Measurements from ENCODE around the gene FAM131B.
A peak's percentile ranks its signal among the peaks of the same experiment; 100 is the strongest.

FAM131B gene

DNA sequence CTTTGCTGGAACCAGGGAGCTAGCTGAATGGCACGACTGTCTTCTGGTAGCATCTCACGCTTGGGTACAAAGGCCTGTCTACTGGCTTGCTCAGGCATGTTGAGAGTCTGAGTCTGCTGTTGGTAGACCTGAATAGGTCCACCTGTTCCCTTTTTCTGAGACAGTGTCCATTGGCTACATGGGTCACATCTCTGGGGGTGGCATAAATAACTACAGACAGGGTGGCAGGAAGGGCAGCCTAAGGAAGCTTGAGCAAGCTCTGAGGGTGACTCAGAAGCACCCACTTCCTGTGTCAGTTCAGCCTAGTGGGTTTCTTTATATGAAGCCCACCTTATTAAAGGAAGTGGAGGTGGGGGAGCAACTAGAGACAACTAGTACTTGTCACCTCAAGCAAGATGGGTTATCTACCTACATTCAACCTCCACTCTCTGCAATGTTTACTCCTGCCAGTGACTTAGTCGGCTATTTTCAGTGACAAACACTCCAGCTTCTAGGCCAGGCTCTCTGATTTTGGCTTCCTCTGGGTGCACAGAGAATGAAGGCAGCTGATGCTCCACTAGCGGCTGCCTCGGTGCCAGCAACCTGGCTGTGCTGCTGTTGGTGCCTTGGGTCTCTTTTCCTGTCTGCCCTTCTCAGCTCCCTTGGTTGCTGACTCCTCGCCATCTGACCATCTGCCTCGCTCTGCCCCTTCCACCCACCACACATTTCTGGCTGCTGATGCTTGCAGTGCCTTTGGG lies 13.0 kb upstream of the FAM131B start:
- peaks cover 13% of the 10 kb centered on the region for H3K4me1 ChIP-seq (ENCODE audit: control insufficient read depth, insufficient read depth, low read length)
- H3K27me3 ChIP-seq (ENCODE audit: control insufficient read depth, insufficient read depth, low read length) = no peaks in the 10 kb centered on the region
- H3K9ac ChIP-seq (ENCODE audit: low read length) = no peak overlapping the region
- peak overlapping the region; percentile 26 for H3K27ac ChIP-seq (ENCODE audit: low read depth, low read length)
- no peak overlapping the region for H3K4me3 ChIP-seq (ENCODE audit: low read length)
- no peaks in the 10 kb centered on the region for H3K36me3 ChIP-seq (ENCODE audit: control insufficient read depth, insufficient read depth, low read length)

DNA sequence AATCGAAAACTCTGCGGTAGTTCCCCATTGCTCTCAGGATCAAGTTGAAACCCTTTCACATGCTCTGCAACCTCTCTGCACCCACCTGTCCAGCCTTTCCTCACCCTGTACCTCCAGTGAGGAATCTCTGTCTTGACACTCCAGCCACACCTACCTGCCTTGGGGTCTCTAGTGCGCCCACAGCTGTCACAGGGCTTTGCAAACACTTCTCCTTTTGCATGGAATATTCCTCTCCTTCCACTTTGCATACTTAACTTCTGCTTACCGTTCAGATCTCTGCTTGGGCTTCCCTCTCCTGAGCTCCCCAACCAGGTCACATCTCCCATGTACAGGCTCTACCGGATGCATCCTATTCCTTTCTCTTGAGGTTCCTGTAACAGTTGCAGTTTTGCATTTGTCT lies 12.0 kb upstream of the FAM131B start:
- Histone ChIP-seq H3K36me3 (ENCODE audit: control insufficient read depth, insufficient read depth, low read length) (no peaks in the 10 kb centered on the region), H3K9ac (ENCODE audit: low read length) (no peak overlapping the region), H3K27me3 (ENCODE audit: control insufficient read depth, insufficient read depth, low read length) (no peaks in the 10 kb centered on the region), H3K4me1 (ENCODE audit: control insufficient read depth, insufficient read depth, low read length) (peaks cover 13% of the 10 kb centered on the region), H3K27ac (ENCODE audit: low read depth, low read length) (no peak overlapping the region), H3K4me3 (ENCODE audit: low read length) (no peak overlapping the region)

DNA sequence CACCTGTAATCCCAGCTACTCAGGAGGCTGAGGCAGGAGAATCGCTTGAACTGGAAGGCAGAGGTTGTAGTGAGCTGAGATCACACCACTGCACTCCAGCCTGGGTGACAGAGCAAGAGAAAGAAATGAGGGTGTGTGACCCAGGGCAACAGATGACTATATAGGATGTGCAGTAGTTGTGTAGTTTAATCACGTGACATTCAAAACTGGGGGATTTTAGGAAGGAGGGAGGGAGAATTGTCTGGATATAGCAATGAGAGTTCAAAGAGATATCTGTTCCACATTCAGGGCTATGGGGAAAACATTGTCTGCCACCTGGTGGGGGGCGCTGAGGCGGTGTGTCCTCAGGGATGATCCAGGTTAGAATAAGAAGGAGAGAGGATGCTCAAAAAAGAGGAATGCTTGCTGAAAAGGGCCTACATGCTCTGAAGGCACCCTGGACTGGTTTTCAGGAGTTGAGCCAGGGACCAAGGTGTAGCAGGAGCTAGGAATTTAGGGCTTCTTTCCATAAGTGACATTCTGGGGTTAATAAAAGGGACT lies 10.8 kb upstream of the FAM131B start:
- H3K36me3 ChIP-seq (ENCODE audit: control insufficient read depth, insufficient read depth, low read length) = no peaks in the 10 kb centered on the region
- H3K9ac ChIP-seq (ENCODE audit: low read length) = no peak overlapping the region
- H3K27ac ChIP-seq (ENCODE audit: low read depth, low read length) = no peak overlapping the region
- no peak overlapping the region for H3K4me3 ChIP-seq (ENCODE audit: low read length)
- H3K4me1 ChIP-seq (ENCODE audit: control insufficient read depth, insufficient read depth, low read length) = peaks cover 14% of the 10 kb centered on the region
- H3K27me3 ChIP-seq (ENCODE audit: control insufficient read depth, insufficient read depth, low read length) = no peaks in the 10 kb centered on the region

DNA sequence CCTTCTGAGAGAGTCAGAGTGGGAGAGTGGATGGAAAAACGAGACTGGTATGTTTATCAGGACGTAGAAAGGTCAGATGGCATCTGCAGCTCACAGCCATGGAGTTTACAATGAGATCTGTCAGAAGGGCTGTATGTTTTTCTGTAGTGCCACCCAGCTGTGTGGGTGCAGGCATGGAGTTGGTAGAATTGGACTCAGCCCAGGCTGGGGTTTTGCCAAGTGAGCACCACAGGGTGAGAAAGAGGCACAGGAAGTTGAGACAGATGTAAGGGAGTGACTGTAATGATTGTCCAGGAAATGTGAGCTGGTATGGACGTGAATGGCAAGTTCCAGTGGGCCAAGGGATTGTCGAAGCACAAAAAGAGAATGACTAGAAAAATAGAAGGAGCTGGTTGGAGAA lies 9.6 kb upstream of the FAM131B start:
- Histone ChIP-seq H3K4me1 (ENCODE audit: control insufficient read depth, insufficient read depth, low read length) (peaks cover 15% of the 10 kb centered on the region), H3K27ac (ENCODE audit: low read depth, low read length) (no peak overlapping the region), H3K36me3 (ENCODE audit: control insufficient read depth, insufficient read depth, low read length) (no peaks in the 10 kb centered on the region), H3K9ac (ENCODE audit: low read length) (no peak overlapping the region), H3K27me3 (ENCODE audit: control insufficient read depth, insufficient read depth, low read length) (no peaks in the 10 kb centered on the region), H3K4me3 (ENCODE audit: low read length) (no peak overlapping the region)

DNA sequence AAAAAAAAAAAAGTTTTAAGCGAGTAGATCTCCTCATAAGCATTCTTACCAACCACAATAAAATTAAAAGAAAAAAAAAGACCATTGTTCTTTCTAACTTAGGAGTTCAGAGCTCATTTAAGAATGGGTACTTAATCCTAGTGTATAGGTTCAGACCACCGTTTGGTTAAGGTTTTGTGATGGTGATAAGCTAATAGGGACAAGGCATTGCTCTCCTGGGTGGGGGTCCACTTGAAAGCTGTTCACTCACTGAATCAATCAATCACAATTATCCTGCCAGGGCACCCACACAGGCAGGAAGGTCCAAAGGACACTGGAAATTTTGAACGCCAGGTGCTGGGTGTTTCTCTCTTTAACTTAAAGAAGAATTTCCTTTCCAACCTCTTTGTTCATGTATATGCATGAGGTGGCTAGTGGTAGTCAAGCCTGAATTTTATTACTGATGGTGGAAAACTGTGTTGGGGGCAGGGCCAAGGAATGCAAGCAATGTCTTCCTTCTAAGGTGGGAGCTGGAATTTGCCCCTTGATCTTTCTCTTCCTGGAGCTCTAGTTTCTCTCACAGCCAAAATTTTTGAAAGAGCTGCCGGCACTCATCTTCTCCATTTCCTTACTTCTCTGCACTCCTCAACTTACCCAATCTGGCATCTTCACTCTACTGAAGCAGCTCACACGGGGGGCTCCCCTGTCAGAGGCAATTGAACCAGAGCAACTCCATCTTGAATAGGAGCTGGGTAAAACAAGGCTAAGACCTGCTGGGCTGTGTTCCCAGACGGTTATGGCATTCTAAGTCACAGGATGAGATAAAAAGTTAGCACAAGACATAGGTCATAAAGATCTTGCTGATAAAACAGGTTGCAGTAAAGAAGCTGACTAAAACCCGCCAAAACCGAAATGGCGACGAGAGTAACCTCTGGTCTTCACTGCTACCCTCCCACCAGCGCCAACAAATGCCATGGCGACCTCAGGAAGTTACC lies 7.5 kb upstream of the FAM131B start:
- H3K27ac ChIP-seq (ENCODE audit: low read depth, low read length) = no peak overlapping the region
- H3K4me1 ChIP-seq (ENCODE audit: control insufficient read depth, insufficient read depth, low read length) = peaks cover 7% of the 10 kb centered on the region
- no peak overlapping the region for H3K4me3 ChIP-seq (ENCODE audit: low read length)
- H3K9ac ChIP-seq (ENCODE audit: low read length) = no peak overlapping the region
- no peaks in the 10 kb centered on the region for H3K27me3 ChIP-seq (ENCODE audit: control insufficient read depth, insufficient read depth, low read length)
- no peaks in the 10 kb centered on the region for H3K36me3 ChIP-seq (ENCODE audit: control insufficient read depth, insufficient read depth, low read length)

DNA sequence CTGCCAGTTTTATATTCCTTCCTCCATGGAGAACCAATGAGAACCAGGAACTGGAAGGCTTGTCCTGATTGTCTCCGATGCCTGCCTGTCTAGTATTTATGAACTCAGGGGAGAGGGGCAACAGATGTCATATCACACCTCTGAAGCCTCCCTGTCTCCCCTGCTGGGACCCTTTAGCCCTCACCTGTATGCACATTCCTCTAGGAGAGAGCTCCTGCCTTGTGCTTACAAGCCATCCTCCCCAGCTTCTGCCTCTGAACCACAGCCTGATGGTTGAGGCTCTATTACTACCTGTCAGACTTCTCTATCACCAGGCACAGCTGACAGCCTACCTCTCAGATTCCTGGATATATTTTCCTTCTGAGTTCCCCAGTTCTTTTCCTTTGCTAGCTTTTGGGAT lies 5.9 kb upstream of the FAM131B start:
- H3K4me3 ChIP-seq (ENCODE audit: low read length) = no peak overlapping the region
- no peak overlapping the region for H3K27ac ChIP-seq (ENCODE audit: low read depth, low read length)
- peaks cover 7% of the 10 kb centered on the region for H3K4me1 ChIP-seq (ENCODE audit: control insufficient read depth, insufficient read depth, low read length)
- H3K36me3 ChIP-seq (ENCODE audit: control insufficient read depth, insufficient read depth, low read length) = no peaks in the 10 kb centered on the region
- H3K9ac ChIP-seq (ENCODE audit: low read length) = no peak overlapping the region
- no peaks in the 10 kb centered on the region for H3K27me3 ChIP-seq (ENCODE audit: control insufficient read depth, insufficient read depth, low read length)

DNA sequence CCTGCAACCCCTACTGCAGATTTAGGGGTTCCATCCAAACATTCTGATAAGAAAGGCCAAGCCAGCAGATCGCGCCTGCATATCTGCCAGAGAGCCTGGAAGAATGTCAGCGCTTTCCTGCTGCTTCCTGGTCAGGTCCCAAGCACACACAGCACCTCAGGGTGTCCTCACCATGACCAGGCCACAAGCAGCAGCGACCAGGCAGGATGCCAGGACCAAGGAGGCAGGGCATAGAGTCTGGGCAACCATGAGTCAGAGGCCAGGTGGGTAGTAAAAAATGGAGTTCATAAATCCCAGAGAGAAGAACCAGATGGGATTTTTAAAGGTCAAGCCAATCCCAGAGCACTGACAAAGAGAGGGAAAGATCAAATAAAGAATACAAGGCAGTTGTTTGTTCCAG lies 5.5 kb upstream of the FAM131B start:
- Histone ChIP-seq H3K4me1 (ENCODE audit: control insufficient read depth, insufficient read depth, low read length) (peaks cover 7% of the 10 kb centered on the region), H3K27me3 (ENCODE audit: control insufficient read depth, insufficient read depth, low read length) (no peaks in the 10 kb centered on the region), H3K9ac (ENCODE audit: low read length) (no peak overlapping the region), H3K27ac (ENCODE audit: low read depth, low read length) (peak overlapping the region; percentile 43), H3K36me3 (ENCODE audit: control insufficient read depth, insufficient read depth, low read length) (no peaks in the 10 kb centered on the region), H3K4me3 (ENCODE audit: low read length) (no peak overlapping the region)

DNA sequence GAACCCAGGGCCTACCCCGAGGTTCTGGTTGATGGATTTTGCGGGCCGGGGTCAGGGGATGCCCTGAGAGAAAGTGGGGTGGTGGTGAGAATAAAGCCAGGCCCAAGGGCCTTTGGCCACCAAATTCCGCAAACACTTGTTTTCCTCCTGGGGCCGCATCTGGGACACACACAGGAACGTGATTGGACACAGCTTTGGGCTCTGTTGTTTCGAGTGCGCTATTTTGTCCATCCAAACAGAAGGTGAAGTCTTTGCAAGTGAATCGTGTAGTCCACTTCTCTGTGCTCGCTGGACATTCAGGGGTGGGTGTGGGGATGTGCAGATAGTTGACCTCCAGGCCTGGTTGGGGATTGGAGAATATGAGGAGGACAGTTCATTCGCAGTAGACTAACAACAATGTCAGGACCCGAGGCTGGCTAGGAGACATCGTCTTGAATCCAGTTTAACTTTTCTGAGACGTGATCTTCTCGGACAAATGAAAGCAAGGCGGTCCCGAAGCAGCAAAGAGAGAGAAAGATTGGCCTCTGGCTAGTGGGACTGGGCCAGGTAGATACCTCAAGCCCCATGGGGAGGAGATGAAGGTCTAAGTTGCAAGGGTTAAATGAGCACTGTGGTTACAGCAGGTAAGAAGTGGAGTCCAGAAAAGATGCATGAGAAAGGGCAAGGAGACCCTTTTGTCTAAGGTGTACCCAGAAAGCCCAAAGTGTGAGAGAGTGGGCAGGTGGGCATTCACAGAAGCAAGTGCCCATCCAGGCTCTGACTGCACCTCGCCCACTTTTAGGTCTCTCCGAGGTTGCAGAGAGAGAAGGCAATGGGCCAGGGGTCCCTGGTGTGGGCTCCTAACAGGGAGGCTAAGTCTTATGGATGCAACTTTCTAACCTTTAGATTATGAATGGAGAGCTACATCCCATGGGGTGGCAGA lies 764 bp upstream of the FAM131B start:
- Histone ChIP-seq H3K9ac (ENCODE audit: low read length) (no peak overlapping the region), H3K4me1 (ENCODE audit: control insufficient read depth, insufficient read depth, low read length) (peaks cover 4% of the 10 kb centered on the region), H3K4me3 (ENCODE audit: low read length) (peak overlapping the region; percentile 21), H3K27ac (ENCODE audit: low read depth, low read length) (no peak overlapping the region), H3K27me3 (ENCODE audit: control insufficient read depth, insufficient read depth, low read length) (peaks cover 4% of the 10 kb centered on the region), H3K36me3 (ENCODE audit: control insufficient read depth, insufficient read depth, low read length) (no peaks in the 10 kb centered on the region)

DNA sequence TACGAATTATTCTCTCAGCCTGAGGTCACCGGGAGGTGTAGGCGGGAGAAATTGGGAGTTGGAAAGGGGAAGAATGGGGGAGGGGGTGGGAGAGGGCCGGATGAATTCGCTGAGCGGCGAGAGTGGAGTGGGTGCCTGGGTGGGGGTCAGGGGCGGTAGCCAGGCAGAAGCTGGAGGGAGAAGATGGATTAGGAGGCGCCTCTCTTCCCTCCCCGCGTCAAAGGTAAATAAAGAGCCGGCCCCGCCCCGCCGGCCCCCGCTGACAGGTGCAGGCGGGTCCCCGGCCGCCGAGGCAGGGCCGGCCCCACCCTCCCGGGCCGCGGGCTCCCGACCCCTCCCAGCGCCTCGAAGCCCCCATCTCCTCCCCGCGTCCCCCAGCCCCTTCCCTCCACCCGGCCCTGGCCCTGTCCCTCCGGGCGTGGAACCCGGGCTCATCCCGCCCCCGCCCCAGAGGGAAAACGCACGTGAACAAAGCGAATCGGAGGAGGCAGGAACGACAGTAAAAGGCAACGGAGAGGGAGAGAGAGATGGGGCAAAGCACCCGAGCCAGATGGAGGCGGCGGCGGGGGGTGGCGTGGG lies 872 bp downstream of the FAM131B start:
- peak overlapping the region; percentile 71 for H3K4me3 ChIP-seq (ENCODE audit: low read length)
- no peak overlapping the region for H3K9ac ChIP-seq (ENCODE audit: low read length)
- H3K27ac ChIP-seq (ENCODE audit: low read depth, low read length) = no peak overlapping the region
- H3K36me3 ChIP-seq (ENCODE audit: control insufficient read depth, insufficient read depth, low read length) = no peaks in the 10 kb centered on the region
- peaks cover 4% of the 10 kb centered on the region for H3K27me3 ChIP-seq (ENCODE audit: control insufficient read depth, insufficient read depth, low read length)
- H3K4me1 ChIP-seq (ENCODE audit: control insufficient read depth, insufficient read depth, low read length) = no peaks in the 10 kb centered on the region

DNA sequence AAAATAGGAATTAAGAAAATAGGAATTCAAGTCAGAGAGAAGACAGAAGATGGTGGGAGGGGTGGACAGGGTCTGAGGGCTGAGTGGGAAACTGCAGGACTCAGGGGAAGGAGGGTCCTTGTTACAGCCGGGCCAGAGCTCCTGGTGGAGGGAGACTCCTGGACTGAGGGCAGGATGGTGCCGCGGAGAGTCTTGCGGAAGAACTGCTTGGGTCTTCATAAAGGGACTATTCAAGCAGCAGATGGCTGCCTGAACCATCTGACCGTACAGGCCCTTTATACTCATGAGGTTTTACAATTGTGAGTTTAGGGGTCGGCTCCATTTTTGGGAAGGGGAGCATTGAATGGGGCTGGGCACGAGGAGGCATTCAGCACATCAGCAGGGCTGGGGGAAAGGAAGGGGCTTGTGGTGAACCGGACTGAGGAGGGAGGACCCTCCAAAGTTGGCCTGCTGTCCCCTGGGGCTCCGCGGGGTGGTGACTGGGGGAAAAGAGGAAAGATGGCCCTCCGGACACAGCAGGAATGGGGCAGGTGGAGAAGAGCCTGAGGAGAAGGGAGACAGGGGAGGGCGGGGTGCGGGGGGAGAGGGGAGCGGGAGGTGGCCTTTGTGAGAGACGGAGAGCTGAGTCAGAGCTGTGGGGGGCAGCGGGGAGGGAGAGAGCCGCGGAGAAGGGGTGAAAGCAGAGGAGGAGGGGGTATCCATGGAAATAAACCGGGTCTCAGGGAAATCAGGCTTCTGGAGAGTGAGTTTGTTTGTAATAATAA lies 1.5 kb downstream of the FAM131B start:
- Histone ChIP-seq H3K9ac (ENCODE audit: low read length) (no peak overlapping the region), H3K36me3 (ENCODE audit: control insufficient read depth, insufficient read depth, low read length) (no peaks in the 10 kb centered on the region), H3K4me1 (ENCODE audit: control insufficient read depth, insufficient read depth, low read length) (no peaks in the 10 kb centered on the region), H3K27me3 (ENCODE audit: control insufficient read depth, insufficient read depth, low read length) (peaks cover 4% of the 10 kb centered on the region), H3K4me3 (ENCODE audit: low read length) (no peak overlapping the region), H3K27ac (ENCODE audit: low read depth, low read length) (no peak overlapping the region)

DNA sequence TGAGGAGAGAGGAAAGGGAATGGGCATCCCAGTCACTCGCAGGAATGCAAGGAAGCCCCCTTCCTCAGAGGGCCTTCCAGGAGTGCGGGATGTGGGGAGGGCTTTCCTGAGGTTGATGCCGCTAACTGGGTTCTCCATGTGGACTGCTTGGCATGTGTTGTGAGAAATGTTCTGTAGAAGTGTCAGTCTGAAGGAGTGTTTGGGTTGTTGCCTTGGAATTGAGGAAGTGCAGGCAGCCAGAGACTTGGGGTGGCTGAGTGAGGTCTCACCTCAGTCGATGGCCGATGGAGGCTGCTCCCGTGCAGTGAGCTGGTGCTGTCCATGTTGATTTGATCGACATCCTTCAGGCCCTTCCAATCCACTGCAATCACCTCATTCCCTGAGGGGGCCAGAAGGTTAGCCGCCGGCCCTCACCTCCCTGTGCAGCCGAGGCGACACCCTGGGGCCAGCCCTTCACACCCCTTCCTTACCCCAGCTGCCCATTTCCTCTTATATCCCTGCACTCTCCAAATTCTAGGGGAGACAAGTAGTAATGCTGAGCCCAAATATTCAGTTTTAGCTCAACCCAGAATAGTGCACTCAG lies 2.7 kb downstream of the FAM131B start:
- H3K36me3 ChIP-seq (ENCODE audit: control insufficient read depth, insufficient read depth, low read length) = no peaks in the 10 kb centered on the region
- no peak overlapping the region for H3K27ac ChIP-seq (ENCODE audit: low read depth, low read length)
- H3K4me1 ChIP-seq (ENCODE audit: control insufficient read depth, insufficient read depth, low read length) = no peaks in the 10 kb centered on the region
- H3K27me3 ChIP-seq (ENCODE audit: control insufficient read depth, insufficient read depth, low read length) = peaks cover 4% of the 10 kb centered on the region
- H3K9ac ChIP-seq (ENCODE audit: low read length) = no peak overlapping the region
- H3K4me3 ChIP-seq (ENCODE audit: low read length) = no peak overlapping the region

All from rectal smooth muscle tissue (tissue), 1 donor.